ENCODE results near the gene MAP3K15. TPM values are rescaled to one million over a fixed set of nuclear protein-coding genes. Genes with fewer than 3 reads are reported as not detected.

The MAP3K15 gene
- total RNA-seq = not detected

- DNase-seq = no peak
Observed at GRCh38 chrX:19514791-19515614, at the start of gene MAP3K15. Gene MAP3K15, minus strand, starts transcription at chrX:19515508. Its CDS starts 247 bp downstream, at chrX:19515261.

- no peak for DNase-seq
Observed at GRCh38 chrX:19564606-19565005, 49.3 kb upstream of the MAP3K15 start.

- no peak for DNase-seq
Observed at GRCh38 chrX:19563746-19564145, 48.4 kb upstream of the MAP3K15 start.

- no peak for DNase-seq
Observed at GRCh38 chrX:19563327-19563726, 48.0 kb upstream of the MAP3K15 start.

- DNase-seq = no peak
Observed at GRCh38 chrX:19560611-19561010, 45.3 kb upstream of the MAP3K15 start.

GRCh38 chrX:19557822-19558221 is 42.5 kb upstream of the MAP3K15 start:
- no peak for DNase-seq

GRCh38 chrX:19556202-19556601 is 40.9 kb upstream of the MAP3K15 start:
- no peak for DNase-seq

- no peak for DNase-seq
Observed at GRCh38 chrX:19555683-19556082, 40.4 kb upstream of the MAP3K15 start.

- no peak for DNase-seq
Observed at GRCh38 chrX:19555236-19555635, 39.9 kb upstream of the MAP3K15 start.

GRCh38 chrX:19554786-19555185 is 39.5 kb upstream of the MAP3K15 start:
- DNase-seq = no peak

GRCh38 chrX:19552793-19553192 is 37.5 kb upstream of the MAP3K15 start:
- DNase-seq = no peak

- no peak for DNase-seq
Observed at GRCh38 chrX:19549838-19550237, 34.5 kb upstream of the MAP3K15 start.

GRCh38 chrX:19548934-19549333 is 33.6 kb upstream of the MAP3K15 start:
- DNase-seq = no peak

GRCh38 chrX:19548279-19548678 is 33.0 kb upstream of the MAP3K15 start:
- DNase-seq = no peak

- DNase-seq = no peak
Observed at GRCh38 chrX:19545651-19546050, 30.3 kb upstream of the MAP3K15 start.

- DNase-seq = peak; percentile 23
Observed at GRCh38 chrX:19544693-19545305, 29.5 kb upstream of the MAP3K15 start.

- DNase-seq = no peak
Observed at GRCh38 chrX:19543951-19544381, 28.7 kb upstream of the MAP3K15 start.

- DNase-seq = no peak
Observed at GRCh38 chrX:19543020-19543715, 27.9 kb upstream of the MAP3K15 start.

GRCh38 chrX:19541931-19542330 is 26.6 kb upstream of the MAP3K15 start:
- DNase-seq = no peak

GRCh38 chrX:19541196-19541595 is 25.9 kb upstream of the MAP3K15 start:
- no peak for DNase-seq

GRCh38 chrX:19540076-19540475 is 24.8 kb upstream of the MAP3K15 start:
- no peak for DNase-seq

- DNase-seq = no peak
Observed at GRCh38 chrX:19539665-19540064, 24.4 kb upstream of the MAP3K15 start.

GRCh38 chrX:19535476-19535875 is 20.2 kb upstream of the MAP3K15 start:
- no peak for DNase-seq

GRCh38 chrX:19532709-19533108 is 17.4 kb upstream of the MAP3K15 start:
- DNase-seq = no peak

Measured in effector CD4-positive, alpha-beta T cell (primary cell).